HFFc6 (cell line): ENCODE measurements around the gene CUL2. TPM values are rescaled to one million over a fixed set of nuclear protein-coding genes. Genes with fewer than 3 reads are reported as not detected.
A peak's percentile ranks its signal among the peaks of the same experiment; 100 is the strongest.
"Not testable (repeated sequence)": the region's sequence is repeated elsewhere in the genome, so short reads cannot be mapped to it uniquely, and the experiment has no call there.

Experiments used
- DNase-seq: peaks from one replicate; pipeline ENCODE4 v3.0.0-alpha.2; 2018
- H3K27ac Mint-ChIP-seq: 2 replicates; pipeline ENCODE4 v1.8.0; 2020; ENCODE audit warnings: mild to moderate bottlenecking, mixed read lengths
- H3K27me3 Mint-ChIP-seq: 2 replicates; pipeline ENCODE4 v1.8.0; 2021; ENCODE audit warnings: mild to moderate bottlenecking, moderate library complexity, mixed read lengths; ENCODE audit not compliant: insufficient read depth
- H3K36me3 Mint-ChIP-seq: 2 replicates; pipeline ENCODE4 v1.8.0; 2021; ENCODE audit warnings: low read depth, mixed read lengths
- H3K4me1 Mint-ChIP-seq: 2 replicates; pipeline ENCODE4 v1.8.0; 2020; ENCODE audit warnings: low read depth, mixed read lengths
- H3K4me3 Mint-ChIP-seq: 2 replicates; pipeline ENCODE4 v1.8.0; 2020; ENCODE audit warnings: mild to moderate bottlenecking, moderate library complexity, mixed read lengths
- H3K9me3 Mint-ChIP-seq: 2 replicates; pipeline ENCODE4 v1.8.0; 2020; ENCODE audit warnings: mild to moderate bottlenecking, mixed read lengths
- total RNA-seq, 6 experiments: library from RNA; stranded (reverse); fragmentation: NEBNext Ultra II Directional; extraction: Animal tissue kit (Norgen Biotek cat#: 25700); gene quantifications; 2 replicates in 1 of 6; 3 replicates in 5 of 6; pipeline ENCODE4 v1.2.3, GENCODE V29; 2021
- TF ChIP-seq, protein P1 (sequence below): fragments of 200-600 bp; sonication (generic); IDR thresholded peaks from 2 replicates; pipeline ENCODE4 v1.5.0; 2021; ENCODE audit warnings: antibody characterized with exemption, mild to moderate bottlenecking

Gene CUL2
- total RNA-seq, 6 experiments from 2014 or later, result 42.5 to 55.7 (median 51.3) TPM

DNA sequence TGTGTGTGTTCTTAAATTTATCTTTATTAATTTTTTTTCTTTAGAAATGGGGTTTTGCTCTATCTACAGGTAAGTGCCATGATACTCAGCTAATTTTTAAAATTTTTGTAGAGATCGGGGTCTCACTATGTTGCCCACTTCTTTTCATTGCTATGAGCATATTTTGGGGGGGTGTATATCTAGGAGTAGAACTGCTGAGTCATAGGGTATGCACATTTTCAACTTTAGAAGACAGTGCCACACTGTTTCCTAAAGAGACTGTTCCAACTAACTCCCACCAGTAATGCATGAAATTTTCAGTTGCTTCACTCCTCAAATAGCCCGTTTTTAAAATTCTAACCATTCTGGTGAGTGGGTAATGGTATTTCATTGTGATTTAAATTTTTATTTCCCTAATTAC is 108.3 kb downstream of the CUL2 start:
- Mint-ChIP-seq H3K4me1 (no peaks in the 10 kb centered on the region), H3K27me3 (peaks cover 16% of the 10 kb centered on the region), H3K36me3 (peaks cover 13% of the 10 kb centered on the region), H3K9me3 (peaks cover 27% of the 10 kb centered on the region), H3K27ac (no peak overlapping the region), H3K4me3 (no peak overlapping the region)
- TF ChIP-seq, protein P1, sequence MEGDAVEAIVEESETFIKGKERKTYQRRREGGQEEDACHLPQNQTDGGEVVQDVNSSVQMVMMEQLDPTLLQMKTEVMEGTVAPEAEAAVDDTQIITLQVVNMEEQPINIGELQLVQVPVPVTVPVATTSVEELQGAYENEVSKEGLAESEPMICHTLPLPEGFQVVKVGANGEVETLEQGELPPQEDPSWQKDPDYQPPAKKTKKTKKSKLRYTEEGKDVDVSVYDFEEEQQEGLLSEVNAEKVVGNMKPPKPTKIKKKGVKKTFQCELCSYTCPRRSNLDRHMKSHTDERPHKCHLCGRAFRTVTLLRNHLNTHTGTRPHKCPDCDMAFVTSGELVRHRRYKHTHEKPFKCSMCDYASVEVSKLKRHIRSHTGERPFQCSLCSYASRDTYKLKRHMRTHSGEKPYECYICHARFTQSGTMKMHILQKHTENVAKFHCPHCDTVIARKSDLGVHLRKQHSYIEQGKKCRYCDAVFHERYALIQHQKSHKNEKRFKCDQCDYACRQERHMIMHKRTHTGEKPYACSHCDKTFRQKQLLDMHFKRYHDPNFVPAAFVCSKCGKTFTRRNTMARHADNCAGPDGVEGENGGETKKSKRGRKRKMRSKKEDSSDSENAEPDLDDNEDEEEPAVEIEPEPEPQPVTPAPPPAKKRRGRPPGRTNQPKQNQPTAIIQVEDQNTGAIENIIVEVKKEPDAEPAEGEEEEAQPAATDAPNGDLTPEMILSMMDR, result no peak
- no peak for DNase-seq

DNA sequence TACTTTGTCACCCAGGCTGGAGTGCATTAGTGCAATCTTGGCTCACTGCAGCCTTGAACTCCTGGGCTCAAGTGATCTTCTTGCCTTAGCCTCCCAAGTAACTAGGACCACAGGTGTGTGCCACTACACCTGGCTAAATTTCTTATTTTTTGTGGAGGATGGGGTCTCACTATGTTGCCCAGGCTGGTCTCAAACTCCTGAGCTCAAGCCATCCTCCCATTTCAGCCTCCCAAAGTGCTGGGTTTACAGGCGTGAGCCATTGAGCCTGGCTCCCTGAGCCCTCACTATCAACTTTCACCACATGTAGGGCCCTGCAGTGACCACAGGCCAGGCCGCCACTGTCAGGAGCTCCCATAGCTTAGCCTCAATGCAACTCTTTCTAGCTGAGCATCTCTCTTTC is 110.2 kb downstream of the CUL2 start:
- Mint-ChIP-seq H3K4me3 (no peak overlapping the region), H3K27me3 (peaks cover 24% of the 10 kb centered on the region), H3K36me3 (peaks cover 3% of the 10 kb centered on the region), H3K4me1 (no peaks in the 10 kb centered on the region), H3K27ac (no peak overlapping the region), H3K9me3 (peaks cover 16% of the 10 kb centered on the region)
- no peak for DNase-seq
- TF ChIP-seq, protein P1, result no peak

DNA sequence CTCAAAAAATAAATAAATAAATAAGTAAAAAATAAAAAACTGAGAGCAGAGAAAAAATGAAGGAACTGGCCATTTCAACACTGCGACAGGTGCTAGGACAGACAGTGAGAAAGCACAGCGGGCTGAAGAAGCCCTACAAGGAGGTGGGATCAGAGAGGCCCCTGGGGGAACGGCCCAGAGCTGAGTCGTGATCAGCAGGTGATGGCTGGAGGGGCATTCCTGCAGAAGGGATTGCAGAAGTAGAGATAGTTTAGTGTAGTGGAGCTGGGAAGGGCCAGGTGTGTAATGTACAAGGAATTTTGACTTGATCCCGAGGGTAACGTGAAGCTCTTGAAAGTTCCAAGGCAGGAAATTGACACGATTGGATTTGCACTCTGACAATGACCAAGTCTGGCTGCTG is 112.1 kb downstream of the CUL2 start:
- DNase-seq, result no peak
- TF ChIP-seq, protein P1, result no peak

DNA sequence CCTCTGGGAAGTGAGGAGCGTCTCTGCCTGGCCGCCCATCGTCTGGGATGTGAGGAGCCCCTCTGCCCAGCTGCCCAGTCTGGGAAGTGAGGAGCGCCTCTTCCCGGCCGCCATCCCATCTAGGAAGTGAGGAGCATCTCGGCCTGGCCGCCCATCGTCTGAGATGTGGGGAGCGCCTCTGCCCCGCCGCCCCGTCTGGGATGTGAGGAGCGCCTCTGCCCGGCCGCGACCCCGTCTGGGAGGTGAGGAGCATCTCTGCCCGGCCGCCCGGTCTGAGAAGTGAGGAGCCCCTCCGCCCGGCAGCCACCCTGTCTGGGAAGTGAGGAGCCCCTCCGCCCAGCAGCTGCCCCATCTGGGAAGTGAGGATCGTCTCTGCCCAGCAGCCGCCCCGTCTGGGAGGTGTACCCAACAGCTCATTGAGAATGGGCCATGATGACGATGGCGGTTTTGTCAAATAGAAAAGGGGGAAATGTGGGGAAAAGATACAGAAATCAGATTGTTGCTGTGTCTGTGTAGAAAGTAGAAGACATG is 113.7 kb downstream of the CUL2 start:
- H3K9me3 Mint-ChIP-seq, result not testable (repeated sequence)

More for the DNA sequence above, 112.1 kb downstream of the CUL2 start:
- no peak overlapping the region for H3K4me3 Mint-ChIP-seq
- no peaks in the 10 kb centered on the region for H3K4me1 Mint-ChIP-seq
- H3K27ac Mint-ChIP-seq, result no peak overlapping the region
- peaks cover 8% of the 10 kb centered on the region; the same call in 1 of the 2 replicates for H3K9me3 Mint-ChIP-seq
- H3K36me3 Mint-ChIP-seq, result no peaks in the 10 kb centered on the region
- peaks cover 32% of the 10 kb centered on the region for H3K27me3 Mint-ChIP-seq

DNA sequence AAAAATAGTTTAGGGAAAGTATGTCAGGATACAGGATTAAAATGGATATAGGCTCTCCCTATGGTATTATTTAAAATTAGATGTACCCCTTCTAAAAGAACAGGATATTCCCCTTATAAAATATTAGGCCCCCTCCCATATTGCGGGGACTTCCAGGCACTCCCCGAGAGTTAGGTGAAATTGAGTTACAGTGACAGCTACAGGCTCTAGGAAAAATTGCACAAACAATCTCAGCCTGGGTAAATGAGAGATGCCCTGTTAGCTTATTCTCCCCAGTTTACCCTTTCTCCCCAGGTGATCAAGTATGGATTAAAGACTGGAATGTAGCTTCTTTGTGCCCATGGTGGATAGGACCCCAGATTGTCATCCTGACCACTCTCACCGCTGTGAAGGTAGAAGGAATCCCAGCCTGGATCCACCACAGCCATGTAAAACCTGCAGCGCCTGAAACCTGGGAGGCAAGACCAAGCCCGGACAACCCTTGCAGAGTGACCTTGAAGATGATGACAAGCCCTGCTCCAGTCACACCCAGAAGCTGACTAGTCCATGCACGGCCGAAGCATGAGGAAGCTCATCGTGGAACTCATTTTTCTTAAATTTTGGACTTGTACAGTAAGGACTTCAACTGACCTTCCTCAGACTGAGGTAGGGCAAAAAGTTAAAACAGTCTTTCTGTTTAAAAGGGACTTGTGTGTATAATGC is 115.6 kb downstream of the CUL2 start:
- not testable (repeated sequence) for H3K27ac Mint-ChIP-seq, H3K4me1 Mint-ChIP-seq, H3K9me3 Mint-ChIP-seq, H3K4me3 Mint-ChIP-seq, DNase-seq, H3K36me3 Mint-ChIP-seq
- TF ChIP-seq, protein P1, result 0 out of 2 replicates have a peak, but pooled peaks have one; percentile 10
- H3K27me3 Mint-ChIP-seq, result peaks cover 47% of the 10 kb centered on the region

More for the DNA sequence above, 113.7 kb downstream of the CUL2 start:
- not testable (repeated sequence) for H3K4me1 Mint-ChIP-seq, H3K36me3 Mint-ChIP-seq, DNase-seq, H3K4me3 Mint-ChIP-seq, H3K27ac Mint-ChIP-seq
- H3K27me3 Mint-ChIP-seq, result peaks cover 42% of the 10 kb centered on the region

DNA sequence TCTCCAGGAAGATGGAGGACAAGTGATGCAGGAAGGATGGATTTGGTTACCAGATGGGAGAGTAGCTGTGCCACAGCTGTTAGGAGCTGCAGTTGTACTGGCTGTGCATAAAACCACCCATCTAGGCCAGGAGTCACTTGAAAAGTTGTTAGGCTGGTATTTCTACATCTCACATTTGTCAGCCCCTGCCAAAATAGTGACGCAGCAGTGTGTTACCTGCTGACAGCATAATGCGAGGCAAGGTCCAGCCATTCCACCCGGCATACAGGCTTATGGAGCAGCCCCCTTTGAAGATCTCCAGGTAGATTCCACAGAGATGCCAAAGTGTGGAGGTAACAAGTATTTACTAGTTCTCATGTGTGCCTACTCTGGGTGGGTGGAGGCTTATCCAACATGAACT is 116.4 kb downstream of the CUL2 start:
- peaks cover 48% of the 10 kb centered on the region for H3K27me3 Mint-ChIP-seq
- H3K36me3 Mint-ChIP-seq, DNase-seq, H3K4me3 Mint-ChIP-seq, H3K9me3 Mint-ChIP-seq, H3K4me1 Mint-ChIP-seq, H3K27ac Mint-ChIP-seq: not testable (repeated sequence)

DNA sequence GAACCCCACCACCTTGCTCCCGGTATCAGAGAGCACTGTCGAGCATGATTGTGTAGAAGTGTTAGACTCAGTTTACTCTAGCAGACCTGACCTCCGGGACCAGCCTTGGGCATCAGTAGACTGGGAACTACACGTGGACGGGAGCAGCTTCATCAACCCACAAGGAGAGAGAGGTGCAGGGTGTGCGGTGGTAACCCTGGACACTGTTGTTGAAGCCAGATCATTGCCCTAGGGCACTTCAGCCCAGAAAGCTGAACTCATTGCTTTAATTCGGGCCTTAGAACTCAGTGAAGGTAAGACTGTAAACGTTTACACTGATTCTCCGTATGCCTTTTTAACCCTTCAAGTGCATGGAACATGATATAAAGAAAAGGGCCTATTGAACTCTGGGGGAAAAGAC is 117.0 kb downstream of the CUL2 start:
- H3K36me3 Mint-ChIP-seq, H3K27ac Mint-ChIP-seq, H3K4me1 Mint-ChIP-seq, H3K4me3 Mint-ChIP-seq, H3K9me3 Mint-ChIP-seq, DNase-seq: not testable (repeated sequence)
- peaks cover 42% of the 10 kb centered on the region for H3K27me3 Mint-ChIP-seq

DNA sequence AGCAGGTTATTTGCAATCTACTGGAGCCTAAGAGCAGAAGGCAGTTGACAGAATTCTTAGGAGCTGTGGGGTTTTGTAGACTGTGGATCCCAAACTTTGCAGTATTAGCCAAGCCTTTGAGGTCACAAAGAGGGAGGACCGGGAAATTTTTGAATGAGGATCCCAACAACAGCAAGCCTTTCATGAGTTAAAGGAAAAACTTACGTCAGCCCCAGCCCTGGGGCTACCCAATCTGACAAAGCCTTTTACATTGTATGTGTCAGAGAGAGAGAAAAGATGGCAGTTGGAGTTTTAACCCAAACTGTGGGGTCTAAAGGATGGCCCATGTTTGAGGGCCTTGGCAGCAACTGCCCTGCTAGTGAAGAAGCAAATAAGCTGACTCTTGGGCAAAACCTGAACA is 117.5 kb downstream of the CUL2 start:
- H3K4me1 Mint-ChIP-seq, H3K4me3 Mint-ChIP-seq, H3K36me3 Mint-ChIP-seq, DNase-seq, H3K27ac Mint-ChIP-seq, H3K9me3 Mint-ChIP-seq: not testable (repeated sequence)
- peaks cover 41% of the 10 kb centered on the region for H3K27me3 Mint-ChIP-seq

DNA sequence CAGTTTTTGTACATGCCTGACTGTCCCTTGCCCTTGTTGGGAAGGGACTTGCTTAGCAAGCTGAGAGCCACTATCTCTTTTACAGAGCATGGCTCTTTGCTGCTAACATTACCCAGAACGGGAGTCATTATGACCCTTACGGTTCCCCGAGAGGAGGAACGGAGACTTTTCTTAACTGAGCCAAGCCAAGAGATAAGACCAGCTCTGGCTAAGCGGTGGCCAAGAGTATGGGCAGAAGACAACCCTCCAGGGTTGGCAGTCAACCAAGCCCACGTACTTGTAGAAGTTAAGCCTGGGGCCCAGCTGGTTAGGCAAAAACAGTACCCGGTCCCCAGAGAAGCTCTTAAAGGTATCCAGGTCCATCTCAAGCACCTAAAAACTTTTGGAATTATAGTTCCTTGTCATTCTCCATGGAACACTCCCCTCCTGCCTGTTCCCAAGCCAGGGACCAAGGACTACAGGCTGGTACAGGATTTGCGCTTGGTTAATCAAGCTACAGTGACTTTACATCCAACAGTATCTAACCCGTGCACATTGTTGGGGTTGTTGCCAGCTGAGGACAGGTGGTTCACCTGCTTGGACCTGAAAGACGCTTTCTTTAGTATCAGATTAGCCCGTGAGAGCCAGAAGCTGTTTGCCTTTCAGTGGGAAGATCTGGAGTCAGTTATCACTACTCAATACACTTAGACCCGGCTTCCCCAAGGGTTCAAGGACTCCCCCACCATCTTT is 118.4 kb downstream of the CUL2 start:
- H3K4me3 Mint-ChIP-seq, DNase-seq, H3K27ac Mint-ChIP-seq, H3K36me3 Mint-ChIP-seq, H3K9me3 Mint-ChIP-seq, H3K4me1 Mint-ChIP-seq: not testable (repeated sequence)
- peaks cover 41% of the 10 kb centered on the region for H3K27me3 Mint-ChIP-seq
